Upper lobe of left lung (tissue), 6 donors: ENCODE measurements around the gene TMEM126B. TPM values are rescaled to one million over a fixed set of nuclear protein-coding genes. Genes with fewer than 3 reads are reported as not detected.
A peak's percentile ranks its signal among the peaks of the same experiment; 100 is the strongest.

Experiments
- ATAC-seq, 2 donors: fragments of 200-7000 bp; cut with Tn5 transposase; one replicate each; pipeline ENCODE4 v1.9.1; 2022; ENCODE audit warnings: mild to moderate bottlenecking in 2 of 2, moderate library complexity in 2 of 2; ENCODE audit not compliant: low FRiP score in 2 of 2
- DNase-seq, 2 donors: peaks; one replicate each; pipeline ENCODE4 v3.0.0-alpha.2; 2019 to 2020
- H3K27ac ChIP-seq, 4 donors: fragments of 200-600 bp; sonication (generic); one replicate each; pipeline ENCODE4 v1.5.1; 2016 to 2019
- H3K27me3 ChIP-seq, 4 donors: fragments of 200-600 bp; sonication (generic); one replicate each; pipeline ENCODE4 v1.5.1; 2017 to 2019
- H3K36me3 ChIP-seq, 4 donors: fragments of 200-600 bp; sonication (generic); one replicate each; pipeline ENCODE4 v1.5.1; 2016 to 2019
- H3K4me1 ChIP-seq, 4 donors: fragments of 200-600 bp; sonication (generic); one replicate each; pipeline ENCODE4 v1.5.1; 2018 to 2019
- H3K4me3 ChIP-seq, 4 donors: fragments of 200-600 bp; sonication (generic); one replicate each; pipeline ENCODE4 v1.5.1; 2017 to 2019; ENCODE audit warnings: mild to moderate bottlenecking in 2 of 4, moderate library complexity in 1 of 4
- H3K9me3 ChIP-seq, 4 donors: fragments of 200-600 bp; sonication (generic); one replicate each; pipeline ENCODE4 v1.5.1; 2018 to 2019
- CTCF ChIP-seq, 6 experiments: fragments of 450-650 bp in 4 of 6; fragments of 200-600 bp in 2 of 6; sonication (generic) in 2 of 6; IDR thresholded peaks; one replicate each; pipeline ENCODE4 v1.5.1; 2016 to 2019; ENCODE audit warnings: antibody characterized with exemption in 6 of 6
- EP300 ChIP-seq, 4 donors: sonication (generic); formaldehyde crosslinking; IDR thresholded peaks; one replicate each; pipeline ENCODE4 v1.5.1; 2017; ENCODE audit warnings: antibody characterized with exemption in 4 of 4, control low read depth in 2 of 4
- POLR2A ChIP-seq, 4 donors: fragments of 450-650 bp; IDR thresholded peaks; one replicate each; pipeline ENCODE4 v1.5.1; 2016 to 2017; ENCODE audit warnings: antibody characterized with exemption in 4 of 4, mild to moderate bottlenecking in 2 of 4
- POLR2AphosphoS5 ChIP-seq, 2 donors: sonication (generic); formaldehyde crosslinking; IDR thresholded peaks; one replicate each; pipeline ENCODE4 v1.5.1; 2017; ENCODE audit warnings: antibody characterized with exemption in 2 of 2
- WGBS, 2 donors: methylation state at CpG; one replicate each; pipeline ENCODE4 v1.1.5; 2017 to 2018; 5-methylcytosine and 5-hydroxymethylcytosine counted together
- total RNA-seq, 6 donors: library from RNA; depleted of rRNA in 4 of 6; stranded (reverse); fragments of >200 nt in 4 of 6; gene quantifications; one replicate each; pipeline versions ENCODE4 v1.1.0 to v1.2.1, GENCODE V29; 2016 to 2021
- donor health status: DM: no; HTN: no; CAD: no; lungs with moderate emphysema.
- donor health status: DM: no; HTN: yes; CAD: no; lungs with severe emphysema.

TMEM126B gene
- total RNA-seq, 6 donors from 2014 or later = 19.3 to 72.6 (median 44.8) TPM

- Histone ChIP-seq H3K9me3 (no peaks in the 10 kb centered on the region), H3K27me3 (no peaks in the 10 kb centered on the region), H3K36me3 (no peaks in the 10 kb centered on the region), H3K27ac (no peak overlapping the region), H3K4me3 (no peak overlapping the region), H3K4me1 (no peaks in the 10 kb centered on the region)
- no peak for TF ChIP-seq CTCF (IDR thresholded peaks at IDR 0.05)
- TF ChIP-seq POLR2AphosphoS5 (IDR thresholded peaks at IDR 0.05) = no peak
- no peak for TF ChIP-seq EP300 (IDR thresholded peaks at IDR 0.05)
- no peak for TF ChIP-seq POLR2A (IDR thresholded peaks at IDR 0.05)
- 49 to 72% methylated on average over 6 of the region's 6 CpGs for WGBS, 2 donors
- ATAC-seq (no peak), DNase-seq (peak in 1 of 2 donors; percentile 73)
Observed at GRCh38 chr11:85619499-85619898, 8.9 kb upstream of the TMEM126B start.

- no peak for DNase-seq
- peak overlapping the region in 1 of 4 donors; percentile 19 for H3K27ac ChIP-seq
- H3K36me3 ChIP-seq = no peaks in the 10 kb centered on the region
Observed at GRCh38 chr11:85620256-85620655, 8.1 kb upstream of the TMEM126B start.

GRCh38 chr11:85626496-85626895 is 1.9 kb upstream of the TMEM126B start:
- TF ChIP-seq CTCF (IDR thresholded peaks at IDR 0.05) (no peak), EP300 (IDR thresholded peaks at IDR 0.05) (no peak), POLR2AphosphoS5 (IDR thresholded peaks at IDR 0.05) (no peak), POLR2A (IDR thresholded peaks at IDR 0.05) (no peak)
- Histone ChIP-seq H3K36me3 (peaks cover 0 to 5% (median 1%) of the 10 kb centered on the region in 4 donors), H3K4me3 (peak overlapping the region in 3 of 4 donors; percentile 65 to 83 (median 75)), H3K27ac (peak overlapping the region in 3 of 4 donors; percentile 96 to 97 (median 96)), H3K4me1 (peaks cover 8 to 25% (median 14%) of the 10 kb centered on the region in 4 donors), H3K27me3 (no peaks in the 10 kb centered on the region), H3K9me3 (no peaks in the 10 kb centered on the region)
- ATAC-seq = no peak
- 42 to 65% methylated on average over 2 of the region's 2 CpGs for WGBS, 2 donors
- peak in 1 of 2 donors; percentile 61 for DNase-seq

More at GRCh38 chr11:85620256-85620655, 8.1 kb upstream of the TMEM126B start:
- Histone ChIP-seq H3K27me3 (no peaks in the 10 kb centered on the region), H3K4me1 (no peaks in the 10 kb centered on the region), H3K9me3 (no peaks in the 10 kb centered on the region), H3K4me3 (no peak overlapping the region)
- ATAC-seq = no peak
- TF ChIP-seq POLR2AphosphoS5 (IDR thresholded peaks at IDR 0.05) = no peak
- no peak for TF ChIP-seq EP300 (IDR thresholded peaks at IDR 0.05)
- TF ChIP-seq POLR2A (IDR thresholded peaks at IDR 0.05) = no peak
- no peak for TF ChIP-seq CTCF (IDR thresholded peaks at IDR 0.05)
- 50 to 55% methylated on average over 3 of the region's 3 CpGs for WGBS, 2 donors

GRCh38 chr11:85627332-85627997 is 928 bp upstream of the TMEM126B start, which contains the start of gene DLG2:
Gene DLG2 (minus strand): TSS chr11:85627344.
- H3K36me3 ChIP-seq = peaks cover 0 to 13% (median 1%) of the 10 kb centered on the region in 4 donors
- peak within 1 kb of the TSS; percentile 40 to 83 (median 70) for H3K4me3 ChIP-seq
- DNase-seq = peak in 1 of 2 donors; percentile 25
- TF ChIP-seq POLR2A (IDR thresholded peaks at IDR 0.05) = no peak
- peak; percentile 12 to 38 for TF ChIP-seq POLR2AphosphoS5 (IDR thresholded peaks at IDR 0.05)
- no peak for TF ChIP-seq CTCF (IDR thresholded peaks at IDR 0.05)
- no peak for TF ChIP-seq EP300 (IDR thresholded peaks at IDR 0.05)
- peak; percentile 23 to 55 for ATAC-seq
- H3K27ac ChIP-seq = peak within 1 kb of the TSS; percentile 87 to 97 (median 96)
- H3K9me3 ChIP-seq = no peaks in the 10 kb centered on the region
- no peaks in the 10 kb centered on the region for H3K27me3 ChIP-seq
- H3K4me1 ChIP-seq = peaks cover 8 to 25% (median 14%) of the 10 kb centered on the region in 4 donors
- WGBS, 2 donors = 1 to 4% methylated on average over 23 of the region's 23 CpGs
